GM18526 (cell line): ENCODE data around the gene CNNM2.

Experiments used
- POLR2A ChIP-seq: IDR thresholded peaks from 3 replicates; pipeline ENCODE4 v1.6.1; 2011; ENCODE audit not compliant: insufficient read length; ENCODE audit errors: extremely low read depth

Gene CNNM2

DNA sequence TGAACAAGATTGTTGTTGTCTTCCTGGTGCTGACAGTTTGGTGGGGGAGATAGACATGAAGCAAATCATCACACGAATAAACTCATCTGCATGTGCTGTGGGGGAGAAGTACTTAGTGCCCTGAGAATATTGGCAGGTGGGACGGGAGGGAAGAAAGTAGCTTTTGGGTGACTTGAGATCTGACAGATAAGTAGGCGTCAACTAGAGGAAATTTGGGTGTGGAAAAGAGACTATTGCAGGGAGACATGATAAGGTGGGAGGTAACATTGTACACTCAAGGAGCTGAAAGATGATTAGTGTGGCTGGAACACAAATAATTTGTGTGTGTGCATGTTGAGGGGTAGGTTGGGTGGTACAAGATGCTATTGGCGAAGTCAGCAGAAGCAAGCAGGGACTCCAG is 30.1 kb downstream of the CNNM2 start:
- no peak for TF ChIP-seq POLR2A

DNA sequence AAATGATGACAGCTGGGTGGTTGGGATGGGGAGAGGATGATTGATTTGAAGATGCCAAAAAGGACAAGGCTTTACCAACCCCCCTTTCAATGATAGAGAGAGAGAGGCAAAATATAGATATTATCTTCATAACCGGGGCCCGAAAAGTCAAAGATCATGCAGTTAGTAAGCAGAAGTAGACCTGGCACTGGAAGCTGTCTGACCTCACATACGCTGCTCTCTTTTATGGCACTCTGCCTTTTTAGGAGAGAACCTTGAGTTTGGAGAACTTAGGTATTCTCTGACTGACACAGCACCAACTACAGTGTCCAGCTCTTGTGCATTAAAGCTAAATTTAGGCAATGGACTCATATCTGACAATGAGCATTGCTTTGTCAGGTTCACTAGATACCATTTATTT is 30.7 kb downstream of the CNNM2 start:
- no peak for TF ChIP-seq POLR2A

DNA sequence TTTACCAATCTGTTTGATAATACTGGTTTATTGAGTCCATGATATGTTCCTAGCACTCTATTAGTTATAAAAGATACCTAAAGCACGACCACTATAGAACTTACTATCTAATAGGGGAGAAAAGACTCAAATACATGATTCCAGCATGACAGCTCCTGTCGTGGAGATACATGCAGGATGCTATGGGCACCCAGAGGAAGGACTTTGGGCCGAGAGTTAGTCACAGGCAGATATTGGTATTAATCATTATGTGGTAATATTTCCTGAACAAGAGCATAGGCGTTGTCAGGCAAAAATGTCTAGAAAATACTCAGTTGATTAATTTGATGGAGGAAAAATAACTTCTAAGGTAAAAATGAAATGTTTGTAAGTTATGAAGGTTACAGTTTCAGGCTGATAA is 31.8 kb downstream of the CNNM2 start:
- no peak for TF ChIP-seq POLR2A

DNA sequence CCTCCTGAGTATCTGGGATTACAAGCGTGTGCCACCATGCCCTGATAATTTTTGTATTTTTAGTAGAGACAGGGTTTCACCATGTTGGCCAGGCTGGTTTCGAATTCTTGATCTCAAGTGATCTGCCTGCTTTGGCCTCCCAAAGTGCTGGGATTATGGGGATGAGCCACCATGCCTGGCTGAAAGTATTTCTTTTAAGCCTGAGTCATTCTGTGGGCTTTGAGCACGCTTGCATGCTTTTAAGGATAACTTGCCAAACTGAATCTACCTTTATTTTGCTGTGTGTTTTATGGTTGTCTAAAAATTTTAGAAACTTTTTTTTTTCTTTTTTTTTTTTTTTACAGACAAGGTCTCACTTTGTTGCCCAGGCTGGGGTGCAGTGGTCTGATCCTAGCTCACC is 33.2 kb downstream of the CNNM2 start:
- no peak for TF ChIP-seq POLR2A

DNA sequence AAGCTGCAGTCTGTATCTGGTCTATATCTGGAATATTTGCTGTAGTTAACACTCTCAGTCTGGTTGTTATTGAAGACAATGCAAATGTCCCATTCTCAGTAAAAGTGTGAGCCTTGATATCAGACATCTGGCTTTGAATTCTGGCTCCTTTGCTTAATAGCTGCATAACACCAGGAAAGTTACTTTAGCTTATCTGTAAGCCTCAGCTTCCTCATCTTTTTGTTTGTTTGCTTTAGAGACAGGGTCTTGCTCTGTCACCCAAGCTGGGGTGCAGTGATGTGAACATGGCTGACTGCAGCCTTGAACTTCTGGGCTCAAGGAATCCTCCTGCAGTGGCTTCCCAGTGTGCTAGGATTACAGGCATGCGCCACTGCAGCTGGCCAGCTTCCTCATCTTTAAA is 41.3 kb downstream of the CNNM2 start:
- no peak for TF ChIP-seq POLR2A

DNA sequence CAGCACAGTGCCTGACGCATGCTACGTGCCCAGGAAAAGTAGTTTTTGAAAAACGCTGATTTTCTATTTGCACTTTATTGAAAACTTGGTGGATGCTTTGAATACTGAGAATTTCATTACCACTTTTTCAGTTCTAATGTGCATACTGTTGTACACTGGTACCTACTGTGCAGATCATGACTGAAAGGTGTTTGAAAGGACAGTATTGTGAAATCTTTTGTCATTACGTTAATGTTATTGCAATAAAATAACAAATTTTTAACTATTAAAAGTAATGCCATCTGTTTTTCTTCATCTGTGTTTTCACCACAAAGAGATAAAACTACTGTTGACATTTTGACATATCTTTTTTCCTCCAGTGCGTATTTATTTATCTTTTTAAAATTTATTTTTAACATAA is 42.1 kb downstream of the CNNM2 start:
- no peak for TF ChIP-seq POLR2A

DNA sequence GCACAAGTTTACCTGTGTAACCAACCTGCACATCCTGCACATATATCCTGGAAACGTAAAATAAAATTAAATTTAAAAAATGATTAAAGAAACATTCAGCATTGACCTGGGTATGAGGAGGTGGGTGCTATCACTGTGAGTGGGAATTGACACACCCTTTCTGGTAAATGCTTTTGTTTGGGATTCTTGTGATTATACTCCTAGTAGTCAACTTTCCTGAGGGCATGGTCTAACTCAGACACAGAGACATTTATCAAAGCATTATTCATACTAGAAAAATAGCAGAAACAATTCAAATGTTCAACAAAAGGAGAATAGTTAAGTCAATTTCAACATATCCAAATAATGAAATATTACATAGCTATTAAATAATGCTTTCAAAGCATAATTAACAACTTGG is 44.2 kb downstream of the CNNM2 start:
- TF ChIP-seq POLR2A: no peak

DNA sequence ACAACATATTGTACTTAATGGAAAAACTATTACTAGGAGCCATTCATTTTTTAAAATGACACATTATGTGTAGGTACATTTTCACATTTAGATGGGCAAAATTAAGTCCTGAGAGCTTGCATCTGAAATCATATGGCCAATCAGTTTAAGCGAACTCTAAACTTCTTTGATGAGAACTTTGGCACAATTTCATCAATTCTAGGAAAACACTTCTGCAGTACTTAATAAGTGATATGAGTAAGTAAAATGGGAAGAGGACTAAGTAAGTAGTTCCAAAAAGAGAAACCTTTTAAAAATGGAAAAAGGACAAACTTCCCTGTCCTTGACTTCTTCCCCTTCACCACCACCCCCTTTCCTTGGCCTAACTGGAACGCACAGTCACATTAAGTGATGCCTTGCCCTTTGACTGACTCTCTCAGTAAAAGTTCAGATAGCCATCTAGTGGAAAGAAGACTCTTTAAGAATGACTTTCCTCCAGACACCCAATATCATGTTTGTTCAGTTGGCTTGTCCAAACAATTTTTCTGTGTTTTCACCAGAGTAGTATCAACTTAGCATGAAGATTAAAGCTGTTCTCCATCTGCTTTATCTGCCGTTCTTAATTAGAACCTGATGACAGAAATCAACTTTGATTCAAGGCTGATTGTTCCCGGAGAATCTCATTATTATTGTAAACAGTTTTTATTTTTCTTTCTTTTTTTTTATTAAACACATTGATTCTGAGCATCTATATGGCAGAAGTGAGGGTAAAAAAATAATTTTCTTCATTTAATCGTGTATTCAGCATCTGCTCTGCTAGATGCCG is 45.1 kb downstream of the CNNM2 start:
- no peak for TF ChIP-seq POLR2A

DNA sequence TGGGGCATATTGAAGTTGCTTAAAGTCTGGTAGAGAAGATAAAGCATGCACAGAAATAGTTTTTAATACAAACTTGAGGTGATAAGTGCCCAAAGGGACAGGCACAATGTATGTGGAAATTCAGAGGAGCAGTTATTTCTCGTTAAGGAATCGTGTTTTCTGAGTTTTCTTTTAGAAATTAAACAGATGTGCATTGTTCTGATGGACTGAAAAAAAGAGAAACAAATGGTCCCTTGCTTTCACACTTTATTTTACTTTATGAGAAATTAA is 45.6 kb downstream of the CNNM2 start:
- TF ChIP-seq POLR2A: no peak

DNA sequence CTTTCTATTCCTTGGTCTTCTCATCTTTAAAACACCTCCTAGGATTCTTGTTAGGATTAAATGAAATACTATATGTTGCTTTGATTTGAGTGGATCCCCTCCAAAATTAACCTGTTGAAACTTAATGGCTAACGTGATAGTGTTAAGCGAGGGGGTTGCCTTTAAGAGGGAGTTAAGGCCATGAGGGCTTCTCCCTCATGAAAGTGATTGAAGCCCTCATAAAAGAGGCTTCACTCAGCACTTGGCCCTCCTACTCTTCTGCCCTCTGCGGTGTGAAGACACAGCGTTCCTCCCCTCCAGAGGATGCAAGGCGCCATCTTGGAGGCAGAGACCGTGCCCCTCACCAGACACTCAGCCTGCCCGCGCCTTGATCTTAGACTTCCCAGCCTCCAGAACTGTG is 46.6 kb downstream of the CNNM2 start:
- TF ChIP-seq POLR2A: no peak

DNA sequence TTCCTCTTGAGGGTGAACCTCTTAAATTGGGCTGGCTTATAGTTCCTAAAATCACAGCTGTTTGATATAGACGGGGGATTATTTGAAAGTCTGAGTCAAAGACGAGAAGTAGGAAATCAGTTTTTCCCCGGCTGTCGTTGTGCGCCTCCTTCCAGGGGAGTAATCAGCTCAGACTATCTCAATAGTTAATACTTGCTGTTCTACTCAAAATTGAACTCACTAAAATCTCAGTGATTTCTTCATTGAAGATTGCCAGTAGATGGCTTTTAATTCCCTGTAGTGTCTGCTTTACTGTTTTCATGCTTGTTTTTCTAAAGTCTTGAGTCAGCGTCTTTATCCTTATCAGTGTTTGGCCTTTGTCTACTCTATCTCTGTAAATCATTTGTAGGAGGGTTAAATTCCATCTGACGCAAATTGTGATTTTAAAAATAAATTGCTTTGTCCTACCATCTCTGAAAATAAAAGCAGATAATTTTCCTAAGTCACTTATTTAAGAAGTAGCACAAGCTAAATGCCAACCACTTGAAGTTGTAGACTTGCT is 47.3 kb downstream of the CNNM2 start:
- TF ChIP-seq POLR2A: no peak

DNA sequence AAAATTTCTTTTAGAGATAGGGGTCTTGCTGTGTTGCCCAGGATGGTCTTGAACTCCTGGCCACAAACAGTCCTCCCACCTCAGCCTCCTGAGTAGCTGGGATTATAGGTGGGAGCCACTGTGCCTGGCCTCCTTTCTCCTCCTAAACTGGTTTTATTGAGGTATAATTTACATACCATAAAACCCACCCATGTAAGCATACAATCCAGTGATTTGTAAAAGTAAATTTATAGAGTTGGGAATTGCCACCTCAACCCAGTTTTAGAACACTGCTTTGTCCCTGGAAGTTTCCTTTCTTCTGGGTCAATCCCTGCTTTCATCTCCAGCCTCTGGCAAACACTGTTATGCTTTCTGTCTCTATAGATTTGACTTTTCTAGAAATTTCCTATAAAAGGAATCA is 49.0 kb downstream of the CNNM2 start:
- TF ChIP-seq POLR2A: no peak

DNA sequence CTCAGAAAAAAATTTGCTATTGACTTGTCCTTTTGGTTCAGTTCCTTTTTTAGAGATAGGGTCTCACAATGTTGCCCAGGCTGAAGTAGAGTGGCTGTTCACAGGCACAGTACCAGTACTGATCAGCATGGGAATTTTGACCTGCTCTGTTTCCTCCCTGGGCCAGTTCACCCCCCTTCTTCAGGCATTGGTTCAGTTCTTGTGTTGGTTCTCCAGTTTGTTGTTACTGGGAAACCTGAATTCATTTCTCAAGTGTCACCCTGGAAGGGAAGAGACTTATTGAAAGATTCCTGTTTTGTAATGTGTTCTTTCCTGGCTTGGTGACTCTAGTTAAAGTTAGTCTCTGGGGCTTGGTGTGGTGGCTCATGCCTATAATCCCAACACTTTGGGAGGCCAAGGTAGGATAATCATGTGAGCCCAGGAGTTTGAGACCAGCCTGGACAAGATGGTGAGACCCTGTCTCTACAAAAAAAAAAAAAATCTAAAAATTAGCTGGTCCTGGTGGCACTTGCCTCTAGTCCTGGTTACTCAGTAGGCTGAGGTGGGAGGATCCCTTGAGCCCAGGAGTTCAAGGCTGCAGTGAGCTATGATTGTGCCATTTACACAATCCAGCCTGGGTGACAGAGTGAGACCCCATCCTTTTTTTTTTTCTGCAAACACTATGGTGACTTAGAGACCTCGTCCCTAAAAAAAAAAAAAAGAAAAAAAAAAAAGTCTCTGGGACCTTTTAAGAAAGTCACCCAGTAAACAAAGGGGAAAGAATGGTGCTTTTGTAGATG is 52.7 kb downstream of the CNNM2 start:
- no peak for TF ChIP-seq POLR2A

DNA sequence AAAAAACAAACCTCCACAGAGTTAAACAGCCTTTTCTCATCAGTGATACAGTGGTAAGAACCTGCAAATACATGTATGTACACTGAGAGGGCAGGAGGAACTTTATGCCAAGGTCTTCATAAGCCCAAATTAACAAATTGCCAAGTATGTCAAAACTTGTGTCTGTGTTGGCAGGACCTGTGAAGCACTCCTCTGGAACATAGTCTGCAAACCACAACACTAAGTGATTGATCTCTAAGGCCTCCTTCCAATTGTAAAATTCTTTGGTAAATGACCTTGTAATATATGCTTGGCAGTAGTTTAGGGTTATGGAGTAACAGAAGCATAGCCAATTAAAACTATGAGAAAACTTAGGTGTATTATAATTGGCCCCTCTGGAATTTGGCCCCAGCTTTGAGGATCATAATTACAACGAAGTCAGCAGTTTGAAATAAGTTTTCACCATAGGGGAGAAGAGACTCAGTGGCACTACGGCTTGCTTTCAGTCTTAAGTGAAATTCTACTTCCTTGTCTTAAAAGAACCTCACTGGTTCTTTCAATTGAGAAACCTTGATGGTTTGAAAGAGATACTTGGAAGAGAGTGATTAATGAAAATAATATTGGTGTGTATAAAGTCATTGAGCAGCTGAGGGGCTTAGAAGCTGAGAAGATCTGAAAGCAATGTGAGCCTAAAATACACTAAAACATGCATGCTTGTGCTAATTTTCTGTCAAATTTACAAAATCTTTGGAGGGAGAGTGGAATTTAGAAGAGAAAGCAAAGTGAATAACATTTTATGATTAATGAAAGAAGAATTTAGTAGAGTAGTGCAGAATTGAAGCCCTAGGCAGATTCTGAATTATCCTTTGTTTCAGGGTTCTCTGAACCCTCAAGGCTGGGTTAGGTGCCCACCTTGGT is 57.6 kb downstream of the CNNM2 start:
- no peak for TF ChIP-seq POLR2A

DNA sequence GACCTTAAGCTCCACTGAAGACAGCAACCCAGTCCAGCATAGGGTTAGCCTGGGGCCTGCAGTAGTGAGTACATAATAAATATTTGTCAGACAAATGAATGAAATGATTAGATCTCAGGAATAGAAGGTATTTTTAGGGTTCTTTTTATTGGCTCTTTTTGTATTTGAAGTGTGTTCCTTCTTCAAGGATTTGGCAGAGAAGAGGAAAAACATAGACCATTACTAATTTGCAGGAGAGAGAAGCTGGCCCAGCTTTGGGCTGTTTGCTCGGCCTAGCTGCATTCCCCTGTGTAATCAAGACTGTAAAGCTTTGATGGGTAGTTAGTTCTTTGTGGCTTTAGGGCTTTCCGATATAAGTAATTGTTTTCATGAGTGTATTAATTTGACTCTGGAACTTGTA is 64.2 kb downstream of the CNNM2 start:
- TF ChIP-seq POLR2A: no peak

DNA sequence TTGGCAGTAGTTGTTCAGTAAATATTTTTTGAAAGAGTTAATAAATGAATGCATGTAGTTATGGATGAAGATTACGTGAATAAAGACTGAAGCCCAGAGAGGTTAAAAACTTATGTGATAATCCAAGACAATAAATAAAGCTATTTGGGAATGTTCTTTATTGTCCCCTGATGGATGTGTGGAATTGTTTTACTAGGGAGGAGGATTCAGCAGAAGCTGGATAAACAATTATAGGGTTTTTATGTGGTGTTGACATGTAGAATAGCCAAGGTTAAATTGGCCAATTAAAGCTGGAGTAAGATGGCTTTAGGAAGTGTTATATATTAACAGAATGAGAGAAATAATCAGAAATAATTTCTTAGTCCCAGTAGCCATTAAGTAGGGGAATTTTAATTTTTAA is 66.0 kb downstream of the CNNM2 start:
- no peak for TF ChIP-seq POLR2A
